A673 (cell line): ENCODE measurements around the gene SAMD14. TPM values are rescaled to one million over a fixed set of nuclear protein-coding genes. Genes with fewer than 3 reads are reported as not detected.

Experiments
- BruUV-seq: library from RNA; stranded (reverse); fragments of 400-500 nt; replicated peaks from 2 replicates; lab custom pipeline; 2021; lab: Mats Ljungman, UMichigan
- CTCF ChIA-PET: fragments of 300-600 bp; sonication (Branson Sonifier 250); formaldehyde crosslinking; loops from one replicate; lab custom pipeline; 2022; ENCODE audit warnings: antibody characterized with exemption; lab: Charles Lee
- POLR2A ChIA-PET: fragments of 300-600 bp; sonication (Branson Sonifier 250); formaldehyde crosslinking; loops from one replicate; lab custom pipeline; 2022; ENCODE audit warnings: antibody characterized with exemption; ENCODE audit not compliant: low non-redundant PET; lab: Charles Lee
- DNase-seq: peaks from one replicate; pipeline ENCODE4 v3.0.0-alpha.2; 2015; ENCODE audit warnings: low spot score
- H3K27ac ChIP-seq: fragments of 200-600 bp; sonication (generic); 2 replicates; pipeline ENCODE4 v1.5.1; 2016; ENCODE audit warnings: mixed run types, low read depth, mild to moderate bottlenecking, mixed read lengths, antibody characterized with exemption, low read length; ENCODE audit not compliant: poor library complexity, severe bottlenecking
- H3K27me3 ChIP-seq: fragments of 200-600 bp; sonication (generic); replicated peaks from 2 replicates; pipeline ENCODE4 v1.6.1; 2017; ENCODE audit warnings: mixed run types, low read depth, mild to moderate bottlenecking, mixed read lengths, antibody characterized with exemption, low read length; ENCODE audit not compliant: insufficient read depth, poor library complexity
- H3K36me3 ChIP-seq: fragments of 200-600 bp; sonication (generic); 2 replicates; pipeline ENCODE4 v1.6.1; 2016; ENCODE audit warnings: mixed run types, mild to moderate bottlenecking, mixed read lengths, antibody characterized with exemption, low read length; ENCODE audit not compliant: insufficient read depth, poor library complexity, severe bottlenecking
- H3K4me1 ChIP-seq: fragments of 200-600 bp; sonication (generic); 2 replicates; pipeline ENCODE4 v1.6.1; 2017; ENCODE audit warnings: mixed run types, mild to moderate bottlenecking, mixed read lengths, antibody characterized with exemption, low read length; ENCODE audit not compliant: insufficient read depth, poor library complexity, severe bottlenecking
- H3K4me3 ChIP-seq: fragments of 200-600 bp; sonication (generic); 2 replicates; pipeline ENCODE4 v1.5.1; 2016; ENCODE audit warnings: low read depth, mixed run types, mild to moderate bottlenecking, mixed read lengths, low read length; ENCODE audit not compliant: poor library complexity, severe bottlenecking
- H3K9me3 ChIP-seq: fragments of 200-600 bp; sonication (generic); 2 replicates; pipeline ENCODE4 v1.6.1; 2016; ENCODE audit warnings: mixed run types, low read depth, mild to moderate bottlenecking, mixed read lengths, antibody characterized with exemption, low read length; ENCODE audit not compliant: poor library complexity, severe bottlenecking
- CTCF ChIP-seq: fragments of 300-800, 200-600 bp; sonication (generic); conservative IDR thresholded peaks from 2 replicates; pipeline ENCODE4 v1.5.1; 2017; ENCODE audit warnings: low read depth, mild to moderate bottlenecking, antibody characterized with exemption, low read length, moderate library complexity, mixed read lengths
- EZH2 ChIP-seq: fragments of 200-600 bp; sonication (generic); IDR thresholded peaks from 2 replicates; pipeline ENCODE4 v1.6.1; 2017; ENCODE audit warnings: borderline replicate concordance, low read depth, mild to moderate bottlenecking, mixed read lengths, antibody characterized with exemption, low read length; ENCODE audit not compliant: poor library complexity, severe bottlenecking
- intact Hi-C: fragments of 100-400 bp; cut with micrococcal nuclease; formaldehyde crosslinking; loops from one replicate; pipeline ENCODE4 v1.10.0; 2022; ENCODE audit not compliant: unreplicated experiment
- total RNA-seq: library from RNA; stranded (reverse); gene quantifications from 2 replicates; pipeline ENCODE4 v1.2.3, GENCODE V29; 2021

Gene SAMD14
- total RNA-seq, 1 experiment from 2014 or later = 45.0 TPM

GRCh38 chr17:50173335-50173941 lies 43.5 kb upstream of the SAMD14 start:
- intact Hi-C loops = no loop called here
- Histone ChIP-seq H3K27me3 (no peaks in the 10 kb centered on the region), H3K4me1 (peaks cover 3% of the 10 kb centered on the region), H3K27ac (no peak overlapping the region), H3K9me3 (no peaks in the 10 kb centered on the region), H3K36me3 (no peaks in the 10 kb centered on the region), H3K4me3 (no peak overlapping the region)
- TF ChIP-seq EZH2 (no peak), CTCF (no peak)
- ChIA-PET POLR2A (no interaction called here), CTCF (no interaction called here)
- BruUV-seq = no TSS peak
- DNase-seq = no peak

- H3K4me3 ChIP-seq = no peak overlapping the region
- no TSS peak for BruUV-seq
- H3K27ac ChIP-seq = no peak overlapping the region
- ChIA-PET CTCF (no interaction called here), POLR2A (interaction anchor here (0.6 kb wide), 1 partner anchor 586 kb away, joined by 7 read pairs; no protein-coding TSS in a partner anchor)
- H3K9me3 ChIP-seq = no peaks in the 10 kb centered on the region
- H3K27me3 ChIP-seq = no peaks in the 10 kb centered on the region
- no peak for TF ChIP-seq EZH2
- no peak for TF ChIP-seq CTCF
- intact Hi-C loops = no loop called here
- no peak for DNase-seq
- H3K36me3 ChIP-seq = no peaks in the 10 kb centered on the region
- no peaks in the 10 kb centered on the region for H3K4me1 ChIP-seq
These were observed 43.0 kb upstream of the SAMD14 start for GRCh38 chr17:50172936-50173334.

- POLR2A ChIA-PET = no interaction called here
- CTCF ChIA-PET = no interaction called here
These were observed 42.2 kb upstream of the SAMD14 start for GRCh38 chr17:50172130-50172529.

More at GRCh38 chr17:50172130-50172529, 42.2 kb upstream of the SAMD14 start:
- BruUV-seq = no TSS peak
- Histone ChIP-seq H3K9me3 (no peaks in the 10 kb centered on the region), H3K36me3 (no peaks in the 10 kb centered on the region), H3K4me3 (no peak overlapping the region), H3K27me3 (no peaks in the 10 kb centered on the region), H3K4me1 (no peaks in the 10 kb centered on the region), H3K27ac (no peak overlapping the region)
- TF ChIP-seq EZH2 (no peak), CTCF (no peak)
- intact Hi-C loops = no loop called here
- no peak for DNase-seq
